Transverse colon (tissue), 4 donors: ENCODE results near the gene YIPF6.
"Not testable (repeated sequence)": the region's sequence is repeated elsewhere in the genome, so short reads cannot be mapped to it uniquely, and the experiment has no call there.

Experiments
- CTCF ChIP-seq, 5 experiments: fragments of 200-600 bp in 3 of 5; fragments of 450-650 bp in 2 of 5; sonication (generic) in 3 of 5; IDR thresholded peaks; 1 replicate in 2 of 5; 2 replicates in 3 of 5; pipeline ENCODE4 v1.5.1; 2016 to 2017; ENCODE audit warnings: antibody characterized with exemption in 5 of 5, inconsistent platforms in 3 of 5, mild to moderate bottlenecking in 2 of 5, moderate library complexity in 1 of 5
- EP300 ChIP-seq: sonication (generic); formaldehyde crosslinking; IDR thresholded peaks from one replicate; pipeline ENCODE4 v1.6.1; 2017; ENCODE audit warnings: antibody characterized with exemption, low read depth
- POLR2A ChIP-seq: fragments of 450-650 bp; IDR thresholded peaks from one replicate; pipeline ENCODE4 v1.6.1; 2016; ENCODE audit warnings: antibody characterized with exemption, mild to moderate bottlenecking, moderate library complexity
- POLR2AphosphoS5 ChIP-seq, 3 donors: sonication (generic); formaldehyde crosslinking; IDR thresholded peaks; one replicate each; pipeline ENCODE4 v1.6.1; 2016; ENCODE audit warnings: antibody characterized with exemption in 3 of 3

- not testable (repeated sequence) for TF ChIP-seq POLR2A; CTCF (IDR thresholded peaks at IDR 0.05); EP300; POLR2AphosphoS5 (IDR thresholded peaks at IDR 0.05)
Observed at GRCh38 chrX:68557126-68557525, 58.3 kb downstream of the YIPF6 start.
